ENCODE data around the gene SLX9.

SLX9 gene

GRCh38 chr21:45009616-45010015, 69.8 kb downstream of the SLX9 start:
- no peak for DNase-seq

- DNase-seq = no peak
These were observed 70.3 kb downstream of the SLX9 start for GRCh38 chr21:45010096-45010495.

GRCh38 chr21:45010860-45011259, 71.0 kb downstream of the SLX9 start:
- no peak for DNase-seq

GRCh38 chr21:45011426-45011825, 71.6 kb downstream of the SLX9 start:
- no peak for DNase-seq

GRCh38 chr21:45011911-45012661, 72.3 kb downstream of the SLX9 start:
- DNase-seq = no peak

- no peak for DNase-seq
These were observed 72.9 kb downstream of the SLX9 start for GRCh38 chr21:45012662-45013259.

- no peak for DNase-seq
These were observed 73.5 kb downstream of the SLX9 start for GRCh38 chr21:45013260-45013841.

- DNase-seq = no peak
These were observed 75.1 kb downstream of the SLX9 start for GRCh38 chr21:45014747-45015468.

GRCh38 chr21:45015469-45015860, 75.6 kb downstream of the SLX9 start:
- DNase-seq = no peak

GRCh38 chr21:45016031-45016405, 76.2 kb downstream of the SLX9 start:
- DNase-seq = no peak

GRCh38 chr21:45016406-45017038, 76.7 kb downstream of the SLX9 start:
- DNase-seq = no peak

GRCh38 chr21:45017039-45017960, 77.5 kb downstream of the SLX9 start:
- DNase-seq = no peak

GRCh38 chr21:45018131-45019075, 78.6 kb downstream of the SLX9 start:
- no peak for DNase-seq

- DNase-seq = no peak
These were observed 79.5 kb downstream of the SLX9 start for GRCh38 chr21:45019076-45019886.

- DNase-seq = no peak
These were observed 80.2 kb downstream of the SLX9 start for GRCh38 chr21:45019887-45020537.

- no peak for DNase-seq
These were observed 81.0 kb downstream of the SLX9 start for GRCh38 chr21:45020629-45021427.

- DNase-seq = no peak
These were observed 81.9 kb downstream of the SLX9 start for GRCh38 chr21:45021428-45022347.

- DNase-seq = no peak
These were observed 82.5 kb downstream of the SLX9 start for GRCh38 chr21:45022348-45022675.

All from stimulated activated CD4-positive, alpha-beta T cell treated with anti-CD3 and anti-CD28 coated beads, Interleukin-2, amount 100 ng/mL, for 24 hours (primary cell).